AG04450 (cell line): ENCODE results near the gene JHY. TPM values are rescaled to one million over a fixed set of nuclear protein-coding genes. Genes with fewer than 3 reads are reported as not detected.

Source experiments
- CTCF ChIA-PET: fragments of 300-600, 350-600 bp; formaldehyde crosslinking; extraction: SDS; loops from one replicate; lab custom pipeline; 2022; ENCODE audit warnings: antibody characterized with exemption, inconsistent platforms; lab: Charles Lee
- POLR2A ChIA-PET: fragments of 350-600 bp; formaldehyde crosslinking; extraction: SDS; loops from one replicate; lab custom pipeline; 2021; ENCODE audit warnings: antibody characterized with exemption, inconsistent platforms; lab: Yijun Ruan, JAX
- DNase-seq: peaks from one replicate; pipeline ENCODE4 v3.0.0-alpha.2; 2011; ENCODE audit warnings: low read depth, low spot score
- H3K27ac ChIP-seq: one replicate; pipeline ENCODE4 v1.5.1; 2012; ENCODE audit warnings: low read depth, low read length, control low read depth
- H3K27me3 ChIP-seq: one replicate; pipeline ENCODE4 v1.6.0; 2012; ENCODE audit warnings: low read length; ENCODE audit not compliant: control insufficient read depth, insufficient read depth
- H3K4me3 ChIP-seq: 2 replicates; pipeline ENCODE4 v1.5.1; 2011; ENCODE audit warnings: mild to moderate bottlenecking, low read depth, low read length, control low read depth
- H3K9me3 ChIP-seq: 2 replicates; pipeline ENCODE4 v1.5.1; 2012; ENCODE audit warnings: low read length; ENCODE audit not compliant: control insufficient read depth, insufficient read depth
- CTCF ChIP-seq: IDR thresholded peaks from 2 replicates; pipeline ENCODE4 v1.5.1; 2011; ENCODE audit warnings: low read depth, low read length, control low read depth, inconsistent platforms
- polyA plus RNA-seq: library from polyadenylated mRNA; depleted of rRNA; stranded (reverse); fragments of >200 nt; gene quantifications from 2 replicates; pipeline ENCODE4 v1.2.3, GENCODE V29; 2011

Gene JHY
- polyA plus RNA-seq, 1 experiment, result 1.4 TPM

GRCh38 chr11:122979815-122980595 is 97.4 kb downstream of the JHY start:
- peaks cover 96% of the 10 kb centered on the region for H3K27me3 ChIP-seq
- no peak overlapping the region for H3K27ac ChIP-seq
- CTCF ChIA-PET, result interaction anchor here (0.6 kb wide), 1 partner anchor 387 kb away, joined by 4 read pairs; no protein-coding TSS in a partner anchor
- POLR2A ChIA-PET, result no interaction called here
- H3K9me3 ChIP-seq, result peaks cover 7% of the 10 kb centered on the region; the same call in 1 of the 2 replicates
- H3K4me3 ChIP-seq, result no peak overlapping the region
- no peak for DNase-seq
- no peak for TF ChIP-seq CTCF

GRCh38 chr11:122981388-122982264 is 99.1 kb downstream of the JHY start, which contains the start of gene BSX:
Gene BSX (minus strand): TSS chr11:122981834. CDS start chr11:122981671, 163 bp downstream.
- no peak for DNase-seq
- H3K27me3 ChIP-seq, result peaks cover 93% of the 10 kb centered on the region
- CTCF ChIA-PET, result interaction anchor here (1.1 kb wide), 2 partner anchors 41 to 353 kb away, joined by 3 to 4 read pairs; no protein-coding TSS in a partner anchor
- POLR2A ChIA-PET, result no interaction called here
- no peak for TF ChIP-seq CTCF
- peaks cover 7% of the 10 kb centered on the region; the same call in 1 of the 2 replicates for H3K9me3 ChIP-seq
- H3K27ac ChIP-seq, result no peak within 1 kb of the TSS
- no peak within 1 kb of the TSS for H3K4me3 ChIP-seq

GRCh38 chr11:122983438-122984185 is 101.1 kb downstream of the JHY start:
- H3K4me3 ChIP-seq, result peak overlapping the region; percentile 58
- no peak for TF ChIP-seq CTCF
- H3K9me3 ChIP-seq, result peaks cover 7% of the 10 kb centered on the region; the same call in 1 of the 2 replicates
- ChIA-PET POLR2A (no interaction called here), CTCF (interaction anchor here (0.6 to 1.6 kb wide), 4 partner anchors 37 to 278 kb away, joined by 3 read pairs; no protein-coding TSS in a partner anchor)
- H3K27me3 ChIP-seq, result peaks cover 73% of the 10 kb centered on the region
- H3K27ac ChIP-seq, result no peak overlapping the region
- no peak for DNase-seq

- Histone ChIP-seq H3K4me3 (peak overlapping the region; percentile 58), H3K27ac (no peak overlapping the region), H3K9me3 (peaks cover 5% of the 10 kb centered on the region; the same call in 1 of the 2 replicates), H3K27me3 (peaks cover 65% of the 10 kb centered on the region)
- CTCF ChIA-PET, result interaction anchor here (0.6 to 1.6 kb wide), 3 partner anchors 37 to 277 kb away, joined by 3 read pairs; no protein-coding TSS in a partner anchor
- no peak for TF ChIP-seq CTCF
- no peak for DNase-seq
- POLR2A ChIA-PET, result no interaction called here
Observed at GRCh38 chr11:122984186-122985011, 101.8 kb downstream of the JHY start.
